Transverse colon (tissue), 4 donors: ENCODE data around the gene CHM.
"Not testable (repeated sequence)": the region's sequence is repeated elsewhere in the genome, so short reads cannot be mapped to it uniquely, and the experiment has no call there.

ENCODE experiments used
- POLR2A ChIP-seq: fragments of 450-650 bp; IDR thresholded peaks from one replicate; pipeline ENCODE4 v1.6.1; 2016; ENCODE audit warnings: antibody characterized with exemption, mild to moderate bottlenecking, moderate library complexity
- POLR2AphosphoS5 ChIP-seq, 3 donors: sonication (generic); formaldehyde crosslinking; IDR thresholded peaks; one replicate each; pipeline ENCODE4 v1.6.1; 2016; ENCODE audit warnings: antibody characterized with exemption in 3 of 3
- TF ChIP-seq, protein P1 (sequence below), 5 experiments: fragments of 200-600 bp in 3 of 5; fragments of 450-650 bp in 2 of 5; sonication (generic) in 3 of 5; IDR thresholded peaks; 1 replicate in 2 of 5; 2 replicates in 3 of 5; pipeline ENCODE4 v1.5.1; 2016 to 2017; ENCODE audit warnings: antibody characterized with exemption in 5 of 5, inconsistent platforms in 3 of 5, mild to moderate bottlenecking in 2 of 5, moderate library complexity in 1 of 5

DNA sequence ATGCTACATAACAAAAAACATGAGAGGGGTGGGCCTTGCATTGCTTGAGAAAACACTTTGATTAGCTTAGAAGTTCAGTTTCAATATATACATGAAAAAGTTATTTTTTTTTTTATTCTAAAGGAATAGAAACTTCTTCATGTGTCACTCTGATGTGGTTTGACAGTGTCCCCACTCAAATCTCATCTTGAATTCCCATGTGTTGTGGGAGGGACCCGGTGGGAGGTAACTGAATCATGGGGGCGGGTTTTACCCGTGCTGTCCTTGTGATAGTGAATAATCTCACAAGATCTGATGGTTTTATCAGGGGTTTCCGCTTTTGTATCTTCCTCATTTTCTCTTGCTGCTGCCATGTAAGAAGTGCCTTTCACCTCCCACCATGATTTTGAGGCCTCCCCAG, 32.4 kb downstream of the CHM start:
- TF ChIP-seq, protein P1, sequence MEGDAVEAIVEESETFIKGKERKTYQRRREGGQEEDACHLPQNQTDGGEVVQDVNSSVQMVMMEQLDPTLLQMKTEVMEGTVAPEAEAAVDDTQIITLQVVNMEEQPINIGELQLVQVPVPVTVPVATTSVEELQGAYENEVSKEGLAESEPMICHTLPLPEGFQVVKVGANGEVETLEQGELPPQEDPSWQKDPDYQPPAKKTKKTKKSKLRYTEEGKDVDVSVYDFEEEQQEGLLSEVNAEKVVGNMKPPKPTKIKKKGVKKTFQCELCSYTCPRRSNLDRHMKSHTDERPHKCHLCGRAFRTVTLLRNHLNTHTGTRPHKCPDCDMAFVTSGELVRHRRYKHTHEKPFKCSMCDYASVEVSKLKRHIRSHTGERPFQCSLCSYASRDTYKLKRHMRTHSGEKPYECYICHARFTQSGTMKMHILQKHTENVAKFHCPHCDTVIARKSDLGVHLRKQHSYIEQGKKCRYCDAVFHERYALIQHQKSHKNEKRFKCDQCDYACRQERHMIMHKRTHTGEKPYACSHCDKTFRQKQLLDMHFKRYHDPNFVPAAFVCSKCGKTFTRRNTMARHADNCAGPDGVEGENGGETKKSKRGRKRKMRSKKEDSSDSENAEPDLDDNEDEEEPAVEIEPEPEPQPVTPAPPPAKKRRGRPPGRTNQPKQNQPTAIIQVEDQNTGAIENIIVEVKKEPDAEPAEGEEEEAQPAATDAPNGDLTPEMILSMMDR (IDR thresholded peaks at IDR 0.05): not testable (repeated sequence)
- TF ChIP-seq POLR2A; POLR2AphosphoS5 (IDR thresholded peaks at IDR 0.05): not testable (repeated sequence)
